Measurements from ENCODE around the gene NAGK.

GRCh38 chr2:71048096-71048495 is 20.4 kb upstream of the NAGK start:
- TF ChIP-seq CTCF (IDR thresholded peaks at IDR 0.05) (no peak), EZH2 (IDR thresholded peaks at IDR 0.05; ENCODE audit: borderline replicate concordance, insufficient read depth, low read depth, low read length, poor library complexity, severe bottlenecking) (no peak)
